GM21390 (cell line): Measurements from ENCODE around the gene CDH4.

Experiments
- ATAC-seq: cut with Tn5 transposase; IDR thresholded peaks from one replicate; pipeline ENCODE4 v1.9.1; 2021; ENCODE audit not compliant: unreplicated experiment

Gene CDH4

DNA sequence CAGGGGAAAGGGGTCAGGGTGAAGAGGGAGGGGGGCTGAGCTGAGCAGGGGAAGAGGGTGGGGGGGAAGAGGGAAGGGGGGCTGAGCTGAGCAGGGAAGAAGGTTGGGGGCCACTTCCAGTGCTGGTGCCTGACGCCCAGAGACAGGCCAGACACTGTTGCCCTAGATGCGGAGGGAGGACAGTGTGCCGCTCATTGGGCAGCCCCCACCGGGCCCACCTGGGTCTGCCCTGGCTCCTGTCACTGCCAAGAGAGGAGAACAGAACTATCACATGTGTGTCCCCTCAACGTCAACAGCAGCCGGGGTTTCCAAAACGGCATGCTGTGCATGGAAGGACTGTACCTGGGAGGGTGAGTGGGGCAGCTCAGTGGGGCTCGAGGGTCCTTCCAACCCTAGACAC is 342.1 kb downstream of the CDH4 start:
- ATAC-seq, result no peak

- no peak for ATAC-seq
Observed at GRCh38 chr20:61595216-61595615, 343.2 kb downstream of the CDH4 start.

- no peak for ATAC-seq
Observed at GRCh38 chr20:61596687-61597330, 344.7 kb downstream of the CDH4 start.

DNA sequence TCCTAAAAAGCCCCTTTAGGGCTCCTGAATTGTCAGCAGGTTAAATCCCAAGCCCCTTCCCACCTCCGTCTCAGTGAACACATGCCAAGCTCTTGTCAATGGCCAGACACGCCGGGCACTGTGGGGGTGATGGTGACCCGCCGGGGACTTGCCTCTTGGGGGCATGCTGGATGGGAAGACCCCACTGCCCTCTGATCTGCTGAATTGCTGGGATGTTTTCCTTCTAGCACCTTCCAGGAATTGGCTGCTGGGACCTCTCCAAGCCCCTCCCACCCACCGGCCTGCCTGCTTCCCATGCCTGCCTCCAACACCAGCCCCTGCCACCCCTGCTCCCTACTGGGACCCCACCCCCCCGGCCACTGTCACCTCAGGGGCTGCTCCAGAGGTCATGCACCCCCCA is 345.9 kb downstream of the CDH4 start:
- no peak for ATAC-seq

DNA sequence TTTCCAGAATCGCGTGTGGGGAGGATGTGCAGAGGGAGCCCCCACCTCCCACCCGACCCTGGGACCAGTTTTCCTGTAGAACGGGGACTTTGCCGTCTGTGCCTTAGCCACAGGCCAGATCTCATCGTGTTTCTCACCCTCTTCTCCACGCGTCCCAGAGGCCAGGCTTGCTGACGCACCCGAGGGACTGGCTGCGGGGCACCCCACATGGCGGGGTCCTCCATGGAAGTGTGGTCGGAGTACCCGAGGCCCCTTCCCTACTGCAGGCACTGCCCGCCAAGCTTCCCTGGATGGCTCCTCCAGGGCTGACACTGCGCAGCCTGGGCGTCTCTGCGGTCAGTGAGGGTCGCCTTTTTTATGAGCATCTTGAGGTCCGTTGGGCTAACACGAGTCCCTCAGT is 346.5 kb downstream of the CDH4 start:
- ATAC-seq, result no peak

- no peak for ATAC-seq
Observed at GRCh38 chr20:61599061-61599531, 347.0 kb downstream of the CDH4 start.

- ATAC-seq, result no peak
Observed at GRCh38 chr20:61599541-61599992, 347.5 kb downstream of the CDH4 start.

- ATAC-seq, result no peak
Observed at GRCh38 chr20:61600016-61600415, 348.0 kb downstream of the CDH4 start.

DNA sequence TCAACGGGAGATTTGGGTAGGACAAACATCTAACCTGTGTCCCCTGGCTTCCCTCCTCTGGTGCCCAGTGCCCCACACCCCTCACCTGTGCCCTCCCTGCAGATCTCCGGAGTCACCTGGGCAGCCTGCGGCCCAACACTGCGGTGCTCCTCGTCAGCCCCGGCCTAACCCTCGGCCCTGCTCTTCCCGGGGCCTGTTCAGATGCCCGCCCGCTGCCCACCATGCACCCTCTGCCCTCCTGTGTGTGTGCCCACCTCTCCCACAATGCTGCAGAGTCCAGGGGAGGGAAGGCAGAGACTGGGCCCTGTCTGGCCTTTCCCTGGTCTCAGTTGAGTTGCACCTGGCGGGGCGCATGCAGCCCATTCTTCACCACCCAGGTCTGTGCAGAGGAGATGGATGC is 349.3 kb downstream of the CDH4 start:
- no peak for ATAC-seq

DNA sequence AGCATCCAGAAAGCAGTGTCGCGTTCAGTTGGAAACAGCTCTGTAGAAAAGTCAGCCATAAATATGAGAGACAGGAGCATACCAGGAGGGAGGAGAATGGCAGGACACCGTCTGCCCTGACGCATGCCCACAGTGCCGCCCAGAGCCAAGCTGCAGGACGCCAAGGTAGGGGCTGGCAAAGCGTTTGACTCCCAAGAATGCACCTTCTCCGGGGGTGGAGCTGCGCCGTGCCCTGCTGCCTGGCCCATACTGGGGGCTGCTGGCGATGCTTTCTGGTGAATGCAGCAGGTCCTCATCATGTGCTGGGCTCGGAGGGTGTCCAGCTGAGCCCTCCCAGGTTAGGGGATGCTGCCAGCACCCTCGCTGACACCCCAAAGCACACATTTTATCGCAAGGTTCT is 349.8 kb downstream of the CDH4 start:
- ATAC-seq, result no peak

- no peak for ATAC-seq
Observed at GRCh38 chr20:61603715-61604114, 351.7 kb downstream of the CDH4 start.

- ATAC-seq, result no peak
Observed at GRCh38 chr20:61604549-61604948, 352.5 kb downstream of the CDH4 start.

DNA sequence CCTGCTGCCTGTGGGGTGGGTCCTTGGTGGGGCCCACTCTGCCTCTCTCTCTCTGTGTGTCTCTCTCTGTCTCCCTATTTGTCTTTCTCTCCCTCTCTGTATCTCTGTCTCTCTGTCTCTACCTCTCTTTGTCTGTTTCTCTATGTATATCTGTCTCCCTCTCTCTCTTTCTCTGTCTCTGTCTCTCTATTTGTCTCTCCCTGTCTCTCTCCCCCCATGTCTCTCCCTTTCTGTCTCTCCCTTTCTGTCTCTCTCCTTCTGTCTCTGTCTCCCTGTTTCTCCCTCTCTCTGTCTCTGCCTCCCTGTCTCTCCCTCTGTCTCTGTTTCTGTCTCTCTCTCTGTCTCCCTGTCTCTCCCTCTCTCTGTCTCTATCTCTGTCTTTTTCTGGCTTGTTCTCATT is 353.2 kb downstream of the CDH4 start:
- ATAC-seq, result no peak

DNA sequence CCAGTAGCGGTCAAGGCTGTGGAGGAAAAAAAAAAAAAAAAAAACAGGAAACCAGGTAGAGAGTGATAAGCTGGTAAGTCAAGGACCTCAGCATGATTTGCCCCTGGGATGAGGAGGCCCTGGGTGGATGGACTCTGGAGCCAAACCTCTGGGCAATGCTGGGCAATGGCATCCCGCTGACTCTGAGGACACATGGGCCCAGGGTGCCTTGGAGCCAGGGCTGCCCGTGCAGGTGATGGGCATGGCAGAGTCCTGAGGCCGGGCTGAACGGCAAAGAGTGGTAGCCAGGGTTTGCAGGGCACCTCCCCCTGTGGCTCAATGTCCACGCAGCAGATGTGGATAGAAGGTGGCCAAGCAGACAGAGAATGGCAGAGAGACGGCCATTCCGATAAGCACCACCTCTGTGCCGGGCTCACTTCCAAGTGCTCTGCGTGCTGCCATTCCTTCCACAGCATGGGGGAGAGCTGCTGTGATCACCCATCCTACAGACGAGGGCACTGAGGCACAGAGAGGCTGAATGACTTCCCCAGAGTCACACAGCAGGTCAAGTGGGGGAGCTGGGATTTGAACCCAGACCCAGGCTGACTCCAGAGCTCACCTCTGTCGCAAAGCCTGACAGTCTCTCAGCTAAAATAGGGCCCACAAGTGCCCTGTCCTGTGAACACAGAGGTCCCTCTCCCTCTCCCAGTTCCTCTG is 353.9 kb downstream of the CDH4 start:
- no peak for ATAC-seq

DNA sequence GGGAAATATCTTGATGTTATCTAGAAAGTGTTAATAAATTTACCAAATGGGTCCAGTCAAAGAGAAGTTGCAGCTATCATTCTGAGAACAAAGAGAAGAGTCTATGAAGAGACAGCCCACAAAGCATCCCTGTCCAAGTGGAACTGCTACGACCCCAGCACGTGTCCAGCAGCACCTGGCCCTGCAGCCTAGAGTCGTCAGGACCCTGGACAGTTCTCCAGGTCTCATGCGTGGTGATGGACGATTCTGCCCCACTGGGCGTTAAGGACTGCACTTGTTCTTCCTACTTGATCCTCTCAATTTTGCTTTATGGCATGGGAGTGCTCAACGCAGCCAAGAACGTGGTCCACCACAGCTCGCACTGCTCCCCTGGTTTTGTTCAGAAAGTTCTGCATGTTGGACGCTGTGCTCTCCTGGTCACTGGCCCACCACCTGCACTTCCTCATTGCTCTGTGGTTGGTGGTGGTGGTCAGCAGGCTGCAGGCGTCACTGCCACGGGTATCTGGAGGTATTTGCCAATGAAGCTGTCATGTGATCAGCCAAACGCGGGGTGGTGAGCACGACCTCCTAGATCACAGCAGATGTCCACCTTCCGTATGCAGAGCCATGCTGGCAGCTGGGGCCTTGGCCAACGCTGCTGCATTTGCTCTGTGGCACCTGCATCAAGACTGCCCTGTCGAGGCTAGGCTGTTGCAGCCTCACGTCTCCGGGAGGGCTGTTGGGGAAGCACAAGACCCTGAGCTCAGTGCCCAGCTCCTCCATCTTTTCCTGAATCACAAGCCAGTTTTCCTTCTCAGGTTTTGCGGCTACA is 356.4 kb downstream of the CDH4 start:
- no peak for ATAC-seq

DNA sequence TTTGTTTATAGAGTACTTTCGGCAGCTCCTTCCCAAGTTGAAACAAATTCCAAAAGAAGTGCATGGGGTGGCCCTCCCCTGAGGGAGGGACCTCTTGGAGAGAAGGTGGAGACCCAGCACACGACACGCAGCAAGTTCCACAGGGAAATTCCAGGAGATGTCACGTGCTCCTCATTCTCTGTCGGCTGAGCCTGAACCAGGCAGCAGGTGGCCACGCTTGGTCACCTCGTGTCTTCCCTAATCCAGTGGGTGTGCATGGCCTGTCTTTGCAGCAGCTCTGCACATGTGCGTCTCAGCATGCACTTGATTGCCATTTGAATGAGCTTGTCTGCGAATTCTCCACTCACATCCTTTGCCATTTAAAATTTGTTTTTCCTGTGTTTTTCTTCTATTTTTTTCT is 357.4 kb downstream of the CDH4 start:
- ATAC-seq, result no peak

GRCh38 chr20:61611401-61612180 is 359.5 kb downstream of the CDH4 start:
- no peak for ATAC-seq

- ATAC-seq, result no peak
Observed at GRCh38 chr20:61613917-61614705, 362.1 kb downstream of the CDH4 start.

DNA sequence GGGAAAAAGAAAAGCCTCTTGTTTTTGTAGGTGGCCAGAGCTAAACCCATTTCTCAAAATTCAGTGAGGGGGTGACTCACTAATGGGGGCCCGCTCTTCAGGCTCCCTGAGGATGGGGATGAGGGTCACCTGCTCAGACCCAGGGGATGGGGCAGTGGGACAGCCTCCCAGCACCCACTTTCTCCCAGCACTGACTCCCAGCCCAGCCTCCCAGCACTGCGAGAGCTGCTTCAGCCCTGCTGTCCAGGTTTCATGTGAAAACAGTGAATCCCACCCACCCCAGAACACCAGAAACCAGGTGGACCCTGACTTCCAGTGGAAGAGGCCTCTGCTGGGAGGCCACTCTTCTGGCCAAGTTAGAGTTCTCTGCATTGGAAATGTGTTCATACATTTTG is 362.6 kb downstream of the CDH4 start:
- ATAC-seq, result no peak

DNA sequence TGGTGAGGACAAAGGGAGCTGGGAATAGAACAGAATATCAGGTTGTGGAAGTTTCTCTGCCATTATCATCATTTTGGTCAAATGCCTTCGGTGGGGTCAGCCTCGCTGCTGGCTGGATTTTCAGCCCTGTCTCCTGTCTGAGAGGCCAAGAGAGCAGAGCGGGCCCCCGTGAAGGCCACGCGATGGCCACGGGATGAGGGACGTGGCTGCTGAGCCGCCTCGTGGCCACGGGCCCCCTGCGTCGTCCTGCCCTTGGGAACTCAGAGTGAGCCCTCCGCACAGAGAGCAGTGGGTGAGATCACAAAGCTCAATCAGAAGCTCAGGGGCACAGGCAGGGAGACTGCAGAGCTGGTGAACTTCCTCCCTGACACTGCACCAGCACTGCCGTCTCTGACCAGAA is 363.7 kb downstream of the CDH4 start:
- no peak for ATAC-seq
